ENCODE data around the gene B3GNT7.
"Not testable (repeated sequence)": the region's sequence is repeated elsewhere in the genome, so short reads cannot be mapped to it uniquely, and the experiment has no call there.

Gene B3GNT7

GRCh38 chr2:231430437-231430836 lies 34.9 kb downstream of the B3GNT7 start:
- not testable (repeated sequence) for DNase-seq

GRCh38 chr2:231431606-231432005 lies 36.1 kb downstream of the B3GNT7 start:
- DNase-seq = no peak

- DNase-seq = no peak
These were observed 38.5 kb downstream of the B3GNT7 start for GRCh38 chr2:231433990-231434389.

GRCh38 chr2:231436957-231437356 lies 41.4 kb downstream of the B3GNT7 start:
- no peak for DNase-seq

- no peak for DNase-seq
These were observed 54.1 kb downstream of the B3GNT7 start for GRCh38 chr2:231449503-231450054.

- no peak for DNase-seq
These were observed 55.1 kb downstream of the B3GNT7 start for GRCh38 chr2:231450548-231450989.

Data from amniotic stem cell (primary cell).